ENCODE data around the gene ZNF8. TPM values are rescaled to one million over a fixed set of nuclear protein-coding genes. Genes with fewer than 3 reads are reported as not detected.
"Not testable (repeated sequence)": the region's sequence is repeated elsewhere in the genome, so short reads cannot be mapped to it uniquely, and the experiment has no call there.

ZNF8 gene
- total RNA-seq, 2 experiments from 2014 or later, result 4.4 to 4.5 TPM

GRCh38 chr19:58300620-58301019, 21.9 kb downstream of the ZNF8 start:
- Mint-ChIP-seq H3K4me1 (peaks cover 13% of the 10 kb centered on the region), H3K4me3 (no peak overlapping the region), H3K27me3 (no peaks in the 10 kb centered on the region), H3K36me3 (ENCODE audit: low read depth) (peaks cover 64% of the 10 kb centered on the region), H3K27ac (no peak overlapping the region), H3K9me3 (ENCODE audit: low read depth) (no peaks in the 10 kb centered on the region)
- POLR2A ChIA-PET, result no interaction called here
- no peak for ATAC-seq
- intact Hi-C loops (cut with DNase I, micrococcal nuclease), result no loop called here
- CTCF ChIA-PET, result no interaction called here
- no peak for DNase-seq

- H3K36me3 Mint-ChIP-seq (ENCODE audit: low read depth), result peaks cover 69% of the 10 kb centered on the region
- ATAC-seq, result no peak
- intact Hi-C loops (cut with DNase I, micrococcal nuclease), result no loop called here
- H3K9me3 Mint-ChIP-seq (ENCODE audit: low read depth), result no peaks in the 10 kb centered on the region
- CTCF ChIA-PET, result interaction anchor here (1.4 kb wide), 1 partner anchor 19 kb away, joined by 4 read pairs; no protein-coding TSS in a partner anchor
- H3K4me3 Mint-ChIP-seq, result peak overlapping the region; percentile 99
- POLR2A ChIA-PET, result no interaction called here
- H3K27me3 Mint-ChIP-seq, result no peaks in the 10 kb centered on the region
- H3K27ac Mint-ChIP-seq, result peak overlapping the region; percentile 100
- DNase-seq, result no peak
- H3K4me1 Mint-ChIP-seq, result peaks cover 45% of the 10 kb centered on the region
Observed at GRCh38 chr19:58304255-58304654, 25.5 kb downstream of the ZNF8 start.

DNA sequence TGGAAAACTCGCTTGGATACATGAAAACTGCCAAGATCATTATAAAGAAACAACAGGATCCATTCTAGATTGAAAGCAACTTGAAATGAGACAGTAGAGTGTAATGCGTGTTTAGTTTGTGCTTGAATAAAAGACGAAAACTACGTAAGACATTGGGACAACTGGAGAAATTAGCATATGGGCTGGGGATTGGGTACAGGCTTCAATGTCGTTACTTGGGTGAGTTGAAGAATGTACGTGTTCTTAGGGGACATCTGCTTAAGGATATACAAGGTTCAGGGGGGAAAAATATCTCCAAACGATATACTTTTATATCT, 26.0 kb downstream of the ZNF8 start:
- CTCF ChIA-PET, result interaction anchor here (0.6 to 1.4 kb wide), 2 partner anchors 19 to 252 kb away, joined by 3 to 4 read pairs; no protein-coding TSS in a partner anchor
- Mint-ChIP-seq H3K27ac (peak overlapping the region; percentile 100), H3K27me3 (no peaks in the 10 kb centered on the region), H3K4me3 (peak overlapping the region; percentile 99), H3K4me1 (peaks cover 49% of the 10 kb centered on the region), H3K36me3 (ENCODE audit: low read depth) (peaks cover 71% of the 10 kb centered on the region), H3K9me3 (ENCODE audit: low read depth) (no peaks in the 10 kb centered on the region)
- POLR2A ChIA-PET, result no interaction called here
- ATAC-seq (peak; percentile 4), DNase-seq (no peak)
- intact Hi-C loops (cut with DNase I, micrococcal nuclease), result loop anchor here (1.0 to 5.0 kb wide), 22 partner anchors 22 to 1992 kb away; partner anchors contain the start of genes RPS5 (in 2 of the 2), ZNF8 (in 2 of the 2), ZSCAN22 (in 2 of the 2) and MZF1 (in 1 of the 2)

DNA sequence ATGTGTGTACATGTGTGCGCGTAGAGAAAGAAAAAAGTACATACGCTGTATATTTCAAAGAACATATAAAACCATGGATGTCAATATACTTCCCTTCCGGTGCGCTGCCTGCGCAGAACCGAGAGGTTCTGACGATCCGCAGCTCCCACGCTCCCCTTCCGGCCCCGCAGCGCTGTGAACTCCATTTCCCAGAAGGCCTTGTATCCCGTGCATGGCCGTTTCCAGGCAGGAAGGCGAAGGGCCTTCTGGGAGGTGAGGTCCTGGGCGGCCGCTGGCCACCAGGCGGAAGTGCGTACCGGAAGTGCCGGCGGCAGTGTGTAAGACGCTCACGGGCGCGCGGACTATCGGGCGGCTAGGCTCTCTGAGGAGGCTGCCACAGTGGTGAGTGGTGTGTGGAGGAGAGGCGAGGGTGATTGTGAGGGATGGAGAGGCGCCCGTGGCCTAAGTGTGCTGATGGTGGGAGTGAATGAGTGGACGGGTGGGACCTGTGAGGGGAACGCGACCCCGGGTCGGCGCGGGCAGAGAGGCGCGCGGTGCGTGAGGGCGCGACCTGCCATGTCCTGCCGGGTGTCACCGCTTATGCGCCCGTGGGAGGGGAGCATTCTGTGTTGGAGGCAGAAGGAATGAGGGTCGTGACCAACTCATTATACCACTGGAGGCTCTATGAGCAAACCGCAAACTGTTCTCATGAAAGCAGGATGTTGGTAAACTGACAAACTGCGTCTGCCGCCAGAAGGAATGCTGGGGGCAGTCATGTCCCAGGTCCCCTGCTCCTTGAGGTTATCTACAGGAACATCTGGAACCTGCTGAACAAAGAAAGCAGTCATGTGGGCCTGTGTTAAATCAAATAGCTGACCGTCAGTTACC, 26.5 kb downstream of the ZNF8 start, which contains the start of gene ERVK3-1:
TSS of gene ERVK3-1 (plus strand) at position 313 of the 867 bp plus-strand sequence. CDS start 6,792 bp downstream, outside the sequence.
- DNase-seq (peak; percentile 97), ATAC-seq (peak; percentile 98)
- peak within 1 kb of the TSS; percentile 99 for H3K4me3 Mint-ChIP-seq
- H3K27ac Mint-ChIP-seq, result peak within 1 kb of the TSS; percentile 100
- ChIA-PET CTCF (interaction anchor here (0.6 to 1.8 kb wide), 5 partner anchors 27 to 252 kb away, joined by 3 to 5 read pairs (median 3); no protein-coding TSS in a partner anchor), POLR2A (no interaction called here)
- intact Hi-C loops (cut with DNase I, micrococcal nuclease), result loop anchor here (1.0 to 5.0 kb wide), 22 partner anchors 21 to 1993 kb away; partner anchors contain the start of genes RPS5 (in 2 of the 2), ZNF8 (in 2 of the 2), ZSCAN22 (in 2 of the 2) and MZF1 (in 1 of the 2)
- peaks cover 52% of the 10 kb centered on the region for H3K4me1 Mint-ChIP-seq
- H3K27me3 Mint-ChIP-seq, result no peaks in the 10 kb centered on the region
- H3K36me3 Mint-ChIP-seq (ENCODE audit: low read depth), result peaks cover 71% of the 10 kb centered on the region
- no peaks in the 10 kb centered on the region for H3K9me3 Mint-ChIP-seq (ENCODE audit: low read depth)

GRCh38 chr19:58305932-58306323, 27.2 kb downstream of the ZNF8 start:
- H3K4me3 Mint-ChIP-seq, result peak overlapping the region; percentile 99
- ChIA-PET POLR2A (no interaction called here), CTCF (interaction anchor here (0.8 to 1.8 kb wide), 3 partner anchors 28 to 201 kb away, joined by 3 to 5 read pairs (median 3); no protein-coding TSS in a partner anchor)
- H3K36me3 Mint-ChIP-seq (ENCODE audit: low read depth), result peaks cover 69% of the 10 kb centered on the region
- H3K27ac Mint-ChIP-seq, result peak overlapping the region; percentile 100
- no peaks in the 10 kb centered on the region for H3K9me3 Mint-ChIP-seq (ENCODE audit: low read depth)
- intact Hi-C loops (cut with DNase I, micrococcal nuclease), result loop anchor here (1.0 to 5.0 kb wide), 22 partner anchors 20 to 1994 kb away; partner anchors contain the start of genes RPS5 (in 2 of the 2), ZNF8 (in 2 of the 2), ZSCAN22 (in 2 of the 2) and MZF1 (in 1 of the 2)
- ATAC-seq (no peak), DNase-seq (peak; percentile 10)
- peaks cover 52% of the 10 kb centered on the region for H3K4me1 Mint-ChIP-seq
- no peaks in the 10 kb centered on the region for H3K27me3 Mint-ChIP-seq

GRCh38 chr19:58307736-58308135, 29.0 kb downstream of the ZNF8 start:
- Mint-ChIP-seq H3K27ac (no peak overlapping the region), H3K27me3 (no peaks in the 10 kb centered on the region), H3K36me3 (ENCODE audit: low read depth) (peaks cover 77% of the 10 kb centered on the region), H3K4me1 (peaks cover 52% of the 10 kb centered on the region), H3K9me3 (ENCODE audit: low read depth) (no peaks in the 10 kb centered on the region), H3K4me3 (no peak overlapping the region)
- CTCF ChIA-PET, result no interaction called here
- no peak for DNase-seq
- POLR2A ChIA-PET, result no interaction called here
- no peak for ATAC-seq
- intact Hi-C loops (cut with DNase I, micrococcal nuclease), result loop anchor here (5.0 kb wide), 2 partner anchors 80 to 1995 kb away; partner anchors contain the start of genes RPS5 (in 1 of the 2) and ZSCAN5A (in 1 of the 2)

GRCh38 chr19:58310685-58311084, 31.9 kb downstream of the ZNF8 start:
- H3K4me3 Mint-ChIP-seq; ATAC-seq; POLR2A ChIA-PET; H3K27me3 Mint-ChIP-seq; intact Hi-C loops (cut with DNase I, micrococcal nuclease); H3K27ac Mint-ChIP-seq; H3K9me3 Mint-ChIP-seq (ENCODE audit: low read depth): not testable (repeated sequence)
- peak; percentile 40 for DNase-seq
- Mint-ChIP-seq H3K4me1 (peaks cover 39% of the 10 kb centered on the region), H3K36me3 (ENCODE audit: low read depth) (peaks cover 86% of the 10 kb centered on the region)
- CTCF ChIA-PET, result interaction anchor here (0.6 to 1.1 kb wide), 2 partner anchors 8 to 736 kb away, joined by 3 to 4 read pairs; no protein-coding TSS in a partner anchor

DNA sequence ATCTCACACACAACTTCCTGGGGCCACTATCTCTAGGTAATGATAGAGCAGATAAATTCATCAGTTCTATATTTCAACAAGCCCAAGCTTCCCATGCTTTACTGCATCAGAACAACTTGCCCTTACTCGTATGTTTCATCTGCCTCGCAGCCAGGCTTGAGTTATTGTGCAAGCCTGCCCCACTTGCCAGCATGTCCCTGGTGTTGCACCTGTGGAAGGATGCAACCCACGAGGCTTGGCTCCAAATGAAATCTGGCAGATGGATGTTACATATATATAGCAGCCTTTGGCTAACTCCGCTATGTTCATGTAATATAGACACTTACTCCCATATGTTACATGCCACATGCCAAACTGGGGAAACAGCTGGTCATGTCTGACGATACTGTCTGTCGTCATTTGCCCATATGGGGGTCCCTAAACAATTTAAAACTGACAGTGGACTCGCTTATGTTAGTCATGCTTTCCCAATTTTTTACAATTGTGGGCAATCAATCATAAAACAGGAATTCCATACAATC, 32.6 kb downstream of the ZNF8 start:
- CTCF ChIA-PET, result interaction anchor here (0.6 to 0.7 kb wide), 3 partner anchors 24 to 736 kb away, joined by 3 read pairs; no protein-coding TSS in a partner anchor
- DNase-seq (no peak), ATAC-seq (no peak)
- Mint-ChIP-seq H3K27me3 (no peaks in the 10 kb centered on the region), H3K4me3 (no peak overlapping the region), H3K9me3 (ENCODE audit: low read depth) (no peaks in the 10 kb centered on the region), H3K4me1 (peaks cover 32% of the 10 kb centered on the region), H3K36me3 (ENCODE audit: low read depth) (peaks cover 85% of the 10 kb centered on the region), H3K27ac (no peak overlapping the region)
- POLR2A ChIA-PET, result no interaction called here
- intact Hi-C loops (cut with DNase I, micrococcal nuclease), result no loop called here

DNA sequence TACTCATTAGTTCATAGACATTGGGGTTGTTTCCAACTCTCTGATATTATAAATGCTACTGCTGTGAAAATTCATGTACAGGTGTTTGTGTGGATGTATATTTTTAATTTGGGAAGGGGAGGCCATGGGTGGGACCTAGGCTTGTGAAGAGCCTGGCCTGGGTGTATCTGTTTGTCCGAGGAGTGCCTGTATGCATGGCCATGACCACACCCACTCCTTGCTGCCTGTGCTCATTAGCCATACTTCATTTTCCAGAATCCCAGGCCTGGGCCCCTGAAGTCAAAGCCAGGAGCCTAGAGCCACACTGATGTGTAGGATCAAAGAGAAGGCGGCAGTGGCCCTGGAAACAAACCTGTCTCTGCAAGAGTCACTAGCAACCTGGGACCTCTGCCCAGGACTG, 36.8 kb downstream of the ZNF8 start:
- Mint-ChIP-seq H3K27ac (no peak overlapping the region), H3K27me3 (no peaks in the 10 kb centered on the region), H3K36me3 (ENCODE audit: low read depth) (peaks cover 47% of the 10 kb centered on the region), H3K4me1 (no peaks in the 10 kb centered on the region), H3K9me3 (ENCODE audit: low read depth) (no peaks in the 10 kb centered on the region), H3K4me3 (no peak overlapping the region)
- ChIA-PET CTCF (no interaction called here), POLR2A (no interaction called here)
- intact Hi-C loops (cut with DNase I, micrococcal nuclease), result no loop called here
- no peak for DNase-seq
- no peak for ATAC-seq

DNA sequence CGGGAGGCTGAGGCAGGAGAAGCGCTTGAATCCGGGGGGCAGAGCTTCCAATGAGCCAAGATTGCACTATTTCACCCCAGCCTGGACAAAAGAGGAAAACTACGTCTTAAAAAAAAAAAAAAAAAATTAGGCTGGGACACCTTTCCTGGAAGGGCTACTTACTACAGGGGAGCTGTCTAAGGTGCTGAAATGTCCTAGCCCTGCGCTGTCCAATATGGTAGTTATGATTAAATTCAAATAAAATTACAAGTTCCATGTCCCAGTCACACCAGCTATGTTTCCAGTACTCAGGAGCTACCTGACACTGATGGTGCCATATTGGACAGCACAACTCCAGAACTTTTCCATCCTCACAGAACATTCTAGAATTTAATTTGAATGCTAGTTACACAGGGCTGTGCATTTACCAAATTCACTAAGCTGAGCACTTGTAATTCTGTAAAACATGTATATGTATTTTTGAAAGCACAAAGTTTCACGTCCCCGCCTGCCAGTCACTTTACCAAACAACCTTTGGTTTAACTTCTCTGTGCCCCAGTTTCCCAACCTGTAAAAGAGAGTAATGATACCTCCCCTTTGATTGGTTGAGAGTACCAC, 38.8 kb downstream of the ZNF8 start:
- POLR2A ChIA-PET, result no interaction called here
- no peaks in the 10 kb centered on the region for H3K4me1 Mint-ChIP-seq
- no peak overlapping the region for H3K27ac Mint-ChIP-seq
- H3K9me3 Mint-ChIP-seq (ENCODE audit: low read depth), result no peaks in the 10 kb centered on the region
- H3K4me3 Mint-ChIP-seq, result no peak overlapping the region
- DNase-seq (peak; percentile 41), ATAC-seq (no peak)
- H3K27me3 Mint-ChIP-seq, result no peaks in the 10 kb centered on the region
- H3K36me3 Mint-ChIP-seq (ENCODE audit: low read depth), result peaks cover 32% of the 10 kb centered on the region
- intact Hi-C loops (cut with DNase I, micrococcal nuclease), result no loop called here
- CTCF ChIA-PET, result interaction anchor here (0.6 kb wide), 1 partner anchor 42 kb away, joined by 3 read pairs; no protein-coding TSS in a partner anchor

DNA sequence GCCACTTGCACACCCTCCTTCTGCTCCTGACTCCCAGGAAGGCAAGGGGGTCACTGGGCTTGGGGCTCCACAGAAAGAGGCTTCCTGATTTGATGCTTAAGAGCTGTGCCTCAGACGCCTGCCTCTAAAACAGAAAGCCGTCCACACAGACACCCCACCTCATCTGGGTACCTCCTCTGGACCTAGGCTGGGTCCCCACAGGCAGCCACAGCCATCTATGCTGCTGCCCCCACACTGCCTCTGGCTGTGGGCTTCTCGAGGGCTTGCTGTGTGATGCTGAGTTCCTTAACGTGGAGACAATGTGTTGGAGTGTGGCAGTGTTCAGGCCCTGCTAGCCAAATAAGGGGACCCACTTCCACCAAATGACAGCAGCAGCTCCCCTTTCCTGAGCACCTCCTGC, 39.5 kb downstream of the ZNF8 start:
- no peaks in the 10 kb centered on the region for H3K27me3 Mint-ChIP-seq
- DNase-seq (no peak), ATAC-seq (no peak)
- intact Hi-C loops (cut with DNase I, micrococcal nuclease), result no loop called here
- POLR2A ChIA-PET, result no interaction called here
- H3K36me3 Mint-ChIP-seq (ENCODE audit: low read depth), result peaks cover 25% of the 10 kb centered on the region
- no peak overlapping the region for H3K27ac Mint-ChIP-seq
- H3K4me3 Mint-ChIP-seq, result no peak overlapping the region
- CTCF ChIA-PET, result interaction anchor here (1.3 kb wide), 1 partner anchor 8 kb away, joined by 4 read pairs; no protein-coding TSS in a partner anchor
- H3K4me1 Mint-ChIP-seq, result no peaks in the 10 kb centered on the region
- no peaks in the 10 kb centered on the region for H3K9me3 Mint-ChIP-seq (ENCODE audit: low read depth)

Data from activated CD4-positive, alpha-beta T cell treated with anti-CD3 and anti-CD28 coated beads for 36 hours (primary cell).